Stimulated activated CD4-positive, alpha-beta T cell treated with anti-CD3 and anti-CD28 coated beads, Interleukin-2, amount 100 ng/mL, for 24 hours (primary cell): Measurements from ENCODE around the gene TPSG1.
A peak's percentile ranks its signal among the peaks of the same experiment; 100 is the strongest.
"Not testable (repeated sequence)": the region's sequence is repeated elsewhere in the genome, so short reads cannot be mapped to it uniquely, and the experiment has no call there.

Experiments used
- DNase-seq, 2 donors: peaks; one replicate each; pipeline ENCODE4 v3.0.0-alpha.2; 2020

TPSG1 gene

DNA sequence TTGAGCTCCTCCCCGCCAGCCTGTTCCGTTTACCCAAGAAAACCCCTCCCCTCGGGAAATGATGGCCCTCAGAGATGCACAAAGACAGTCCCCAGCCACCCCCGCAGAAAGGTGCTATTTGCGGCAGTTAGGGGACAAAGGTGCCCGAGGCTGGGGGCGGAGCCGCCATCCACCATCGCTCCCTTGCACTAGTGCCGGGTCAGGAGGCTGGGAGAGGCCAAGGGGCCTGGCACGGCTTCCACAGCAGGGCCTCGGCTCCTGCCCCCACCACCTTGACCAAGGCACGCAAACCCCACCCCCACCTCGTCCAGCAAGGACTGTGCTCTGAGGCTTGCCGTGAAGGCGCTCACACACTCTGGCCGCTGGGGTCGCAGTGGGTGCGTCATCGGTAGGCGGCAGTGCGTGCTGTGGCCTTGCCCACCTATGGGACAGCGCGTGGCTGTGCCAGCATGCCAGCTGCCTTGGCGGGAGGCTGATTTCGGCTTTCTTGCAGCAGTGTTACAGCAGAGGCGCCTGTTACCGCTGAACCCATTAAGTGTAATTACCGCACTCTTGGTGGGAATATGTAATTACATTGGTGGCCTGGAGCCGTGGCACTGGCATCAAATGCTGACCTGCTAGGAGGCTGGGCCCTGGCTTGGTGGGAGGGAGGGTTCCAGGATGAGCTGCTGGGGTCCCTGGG, 31.8 kb downstream of the TPSG1 start:
- no peak for DNase-seq

GRCh38 chr16:1192384-1193073, 32.5 kb downstream of the TPSG1 start:
- DNase-seq: no peak

GRCh38 chr16:1190789-1191188, 34.3 kb downstream of the TPSG1 start:
- DNase-seq: not testable (repeated sequence)

GRCh38 chr16:1189455-1189854, 35.6 kb downstream of the TPSG1 start:
- no peak for DNase-seq

GRCh38 chr16:1188432-1189189, 36.5 kb downstream of the TPSG1 start:
- DNase-seq: peak; percentile 55 to 59

DNA sequence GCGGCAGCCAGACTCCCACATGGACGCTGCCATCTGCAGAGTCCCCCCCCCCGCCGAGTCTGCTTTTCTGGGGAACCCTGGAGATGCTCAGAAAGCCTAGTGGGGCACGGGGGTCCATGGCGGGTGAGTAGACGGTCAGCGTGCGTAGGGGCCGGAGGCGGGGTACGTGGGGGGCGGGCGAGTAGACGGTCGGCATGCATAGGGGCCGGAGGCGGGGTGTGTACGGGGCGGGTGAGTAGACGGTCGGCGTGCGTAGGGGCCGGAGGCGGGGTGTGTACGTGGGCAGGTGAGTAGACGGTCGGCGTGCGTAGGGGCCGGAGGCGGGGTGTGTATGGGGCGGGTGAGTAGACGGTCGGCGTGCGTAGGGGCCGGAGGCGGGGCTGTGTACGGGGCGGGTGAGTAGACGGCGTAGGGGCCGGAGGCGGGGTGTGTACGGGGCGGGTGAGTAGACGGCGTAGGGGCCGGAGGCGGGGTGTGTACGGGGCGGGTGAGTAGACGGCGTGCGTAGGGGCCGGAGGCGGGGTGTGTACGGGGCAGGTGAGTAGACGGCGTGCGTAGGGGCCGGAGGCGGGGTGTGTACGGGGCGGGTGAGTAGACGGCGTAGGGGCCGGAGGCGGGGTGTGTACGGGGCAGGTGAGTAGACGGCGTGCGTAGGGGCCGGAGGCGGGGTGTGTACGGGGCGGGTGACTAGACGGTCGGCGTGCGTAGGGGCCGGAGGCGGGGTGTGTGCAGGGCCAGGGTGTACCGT, 39.4 kb downstream of the TPSG1 start:
- not testable (repeated sequence) for DNase-seq

- no peak for DNase-seq
Measured at GRCh38 chr16:1184980-1185379, 40.1 kb downstream of the TPSG1 start.

GRCh38 chr16:1184156-1184868, 40.8 kb downstream of the TPSG1 start:
- no peak for DNase-seq

DNA sequence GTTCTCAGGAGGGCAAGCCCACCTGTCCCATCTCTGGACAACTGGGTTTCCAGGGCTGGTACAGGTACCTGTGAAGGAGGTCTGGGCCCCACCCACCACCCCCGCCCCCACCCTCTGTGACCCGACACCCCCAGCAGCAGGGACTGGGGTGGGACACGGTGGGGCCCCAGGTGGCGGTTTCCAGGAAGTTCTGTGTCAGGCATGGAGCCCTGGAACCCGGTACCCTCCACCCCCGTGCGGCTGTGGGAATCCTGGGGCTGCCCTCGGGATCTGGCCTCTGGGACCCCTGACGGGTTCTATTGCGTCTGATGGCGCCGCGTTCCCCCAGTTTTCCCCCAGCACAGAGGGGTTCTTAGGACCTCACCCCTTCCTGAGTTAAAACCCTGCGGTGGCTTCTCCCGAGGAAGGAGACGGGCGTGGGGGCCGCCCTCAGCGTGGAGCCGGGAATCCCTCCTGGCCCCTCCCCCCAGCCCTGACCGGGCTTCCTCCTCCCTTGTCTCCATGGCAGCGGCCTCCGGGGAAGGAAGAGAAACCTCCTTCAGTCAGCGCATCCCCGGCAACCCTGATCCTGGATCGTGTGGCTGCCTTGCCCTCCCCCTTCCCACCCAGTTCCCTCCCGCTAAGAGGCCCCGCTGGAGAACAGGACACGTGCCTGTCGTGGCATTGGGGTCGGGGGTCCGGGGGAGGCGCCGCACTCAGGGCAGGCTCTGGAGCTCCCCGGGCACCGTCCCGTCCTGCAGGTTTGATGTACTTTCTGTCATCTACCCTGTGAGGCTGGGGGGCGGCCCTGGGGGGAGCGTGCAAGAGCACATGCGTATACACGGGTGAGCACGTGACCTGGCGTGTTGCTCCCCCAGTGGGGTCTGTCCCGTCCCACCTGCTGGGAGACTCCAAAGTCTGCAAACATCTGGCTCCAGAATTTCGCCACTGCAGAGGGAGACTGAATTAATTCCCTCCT, 41.8 kb downstream of the TPSG1 start:
- DNase-seq: no peak

- DNase-seq: no peak
Measured at GRCh38 chr16:1182316-1182671, 42.8 kb downstream of the TPSG1 start.

DNA sequence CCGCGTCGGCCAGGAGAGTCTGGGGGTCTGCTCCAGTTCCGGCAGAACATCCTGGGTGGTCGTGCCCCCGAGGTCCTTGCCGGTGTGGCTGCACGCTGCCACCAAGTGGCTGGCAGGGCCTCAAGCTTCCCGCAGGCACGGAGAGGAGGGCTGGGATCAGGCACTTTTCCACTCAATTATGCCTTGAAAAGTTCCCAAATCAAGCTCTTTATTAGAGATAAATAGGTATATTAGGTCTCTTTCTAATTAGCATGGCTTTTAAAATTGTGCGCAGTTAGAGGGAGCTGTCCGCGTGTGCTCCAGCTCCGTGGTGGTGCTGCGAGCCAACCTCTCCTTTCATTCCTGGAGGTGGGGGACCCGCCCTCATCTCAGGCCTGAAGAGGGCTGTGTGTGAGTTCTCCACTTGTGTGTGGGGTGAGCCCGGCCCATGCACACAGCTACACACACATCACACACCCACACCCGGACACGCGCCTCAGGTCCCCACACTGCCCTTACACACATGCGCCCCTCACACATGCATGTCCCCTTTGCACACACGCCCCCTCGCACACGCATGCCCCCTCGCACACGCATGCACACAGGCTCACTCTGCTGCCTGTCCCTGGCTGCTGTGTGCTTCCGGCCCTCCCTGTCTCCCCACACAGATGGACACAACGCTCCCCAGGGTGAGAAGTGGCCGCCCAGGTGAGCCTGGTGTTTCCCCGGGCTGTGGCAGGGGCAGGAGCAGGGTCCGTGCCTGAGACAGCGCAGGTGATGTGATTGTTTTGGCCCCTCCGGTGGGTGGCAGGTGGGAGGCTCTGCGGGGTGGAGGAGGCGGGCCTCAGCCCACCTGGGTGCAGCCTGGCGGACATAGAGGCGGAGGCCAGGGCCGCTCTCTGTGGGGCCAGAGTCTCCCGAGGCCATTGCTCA, 43.4 kb downstream of the TPSG1 start:
- DNase-seq: no peak

DNA sequence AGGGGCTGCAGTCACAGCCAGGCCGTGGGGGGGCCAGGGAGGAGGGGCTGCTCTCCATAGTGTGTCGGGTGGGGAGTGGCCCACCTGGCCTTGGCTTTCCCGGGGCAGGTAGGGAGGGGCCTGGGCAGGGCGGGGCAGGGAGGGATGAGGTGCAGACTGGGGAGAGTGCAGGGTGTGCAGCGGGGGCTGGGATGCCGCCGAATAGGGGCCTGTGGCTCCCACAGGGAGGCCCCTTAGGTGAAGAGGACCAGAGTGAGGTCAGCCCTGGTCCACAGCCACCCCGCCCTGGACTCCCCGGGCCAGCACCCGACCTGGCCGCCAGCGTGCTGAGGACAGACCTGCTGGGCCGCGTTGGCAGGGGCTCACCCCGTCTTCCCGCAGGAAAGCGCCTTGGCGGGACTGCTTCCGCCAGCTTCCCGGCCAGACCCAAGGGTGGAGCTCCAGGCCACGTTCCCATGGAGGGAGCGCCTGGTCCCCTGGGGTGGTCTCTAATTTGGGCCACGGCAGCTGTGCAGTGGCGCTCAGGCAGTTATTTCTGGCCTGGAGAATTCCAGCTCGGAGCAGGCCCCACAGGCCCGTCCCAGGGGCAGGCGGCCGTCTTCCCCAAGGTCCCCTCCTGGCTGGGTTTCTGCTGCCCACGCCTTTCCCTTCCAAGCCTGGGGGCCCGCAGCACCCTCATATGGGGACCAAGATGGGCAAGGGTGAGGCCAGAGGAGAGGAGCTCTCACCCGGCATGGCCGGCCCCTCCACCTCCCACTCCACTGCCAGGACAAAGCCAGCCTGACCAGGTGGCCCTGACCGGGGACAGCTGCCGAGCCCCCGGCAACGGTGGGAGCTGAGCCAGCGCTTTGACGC, 44.3 kb downstream of the TPSG1 start:
- DNase-seq: no peak

DNA sequence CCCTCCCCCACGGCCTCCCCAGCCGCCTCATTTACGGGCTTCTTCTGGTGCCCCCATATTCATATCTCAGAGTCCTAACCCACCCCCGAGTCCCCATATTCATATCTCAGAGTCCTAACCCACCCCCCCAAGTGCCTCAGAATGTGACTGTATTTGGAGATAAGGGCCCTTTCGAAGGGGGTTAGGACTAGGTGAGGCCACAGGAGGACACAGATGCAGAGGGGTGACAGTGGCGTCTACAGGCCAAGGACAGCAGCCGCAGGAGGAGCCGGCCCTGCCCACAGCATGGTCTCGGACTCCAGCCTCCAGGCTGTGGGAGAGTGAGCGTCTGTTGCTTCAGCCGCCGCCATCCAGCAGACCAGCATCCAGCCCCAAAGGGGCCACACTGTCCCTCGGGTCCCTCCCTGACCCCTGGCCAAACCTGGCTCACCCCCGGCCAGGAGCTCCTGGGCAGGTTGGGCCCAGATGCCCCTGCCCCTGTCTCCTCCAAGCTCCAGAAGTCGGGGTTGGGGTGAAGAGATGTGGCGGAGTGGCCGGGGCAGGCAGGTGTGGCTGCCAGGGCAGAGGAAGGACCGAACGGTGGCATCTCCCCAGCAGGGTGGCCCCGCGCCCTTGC, 46.7 kb downstream of the TPSG1 start:
- DNase-seq: no peak

GRCh38 chr16:1177750-1178149, 47.3 kb downstream of the TPSG1 start:
- no peak for DNase-seq

- no peak for DNase-seq
Measured at GRCh38 chr16:1177053-1177452, 48.0 kb downstream of the TPSG1 start.

GRCh38 chr16:1176280-1176897, 48.7 kb downstream of the TPSG1 start:
- DNase-seq: no peak

DNA sequence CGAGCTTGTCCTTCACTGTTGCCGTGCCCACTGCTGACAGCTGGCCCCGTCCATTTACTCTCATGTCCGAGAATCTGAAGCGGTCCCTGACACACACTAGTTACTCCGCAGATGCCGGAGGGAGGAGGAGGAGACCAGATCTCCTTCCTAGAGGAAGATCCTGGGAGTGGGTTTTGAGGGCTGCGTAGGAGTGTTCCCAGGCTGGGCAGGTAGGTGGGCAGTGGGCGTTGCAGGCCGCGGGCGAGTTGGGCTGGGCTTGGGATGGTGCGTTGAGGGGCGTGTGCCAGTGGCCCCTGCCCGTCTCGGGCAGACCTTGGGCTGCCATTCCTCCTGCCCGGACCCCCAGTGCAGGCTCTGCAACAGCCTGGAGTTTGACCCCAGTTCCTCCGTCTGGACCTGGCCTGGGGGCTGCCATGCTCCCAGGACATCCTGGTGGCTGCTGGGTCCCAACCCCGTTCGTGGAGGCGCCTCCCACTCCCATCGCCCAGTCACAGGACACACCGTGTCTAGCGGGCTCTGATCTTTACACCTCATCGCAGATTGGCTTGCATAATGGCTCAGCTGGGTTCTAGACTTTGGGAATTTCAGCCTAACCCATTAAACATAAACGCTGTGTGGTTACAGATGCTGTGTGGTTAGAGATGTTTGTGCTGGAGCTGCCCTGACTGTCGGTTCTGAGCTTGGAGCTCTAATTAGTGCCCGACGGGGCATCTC, 49.3 kb downstream of the TPSG1 start:
- no peak for DNase-seq
